CD4-positive, alpha-beta T cell treated with Interferon alpha-2 for 1 hour (primary cell): ENCODE data around the gene CEACAM19.
"Not testable (repeated sequence)": the region's sequence is repeated elsewhere in the genome, so short reads cannot be mapped to it uniquely, and the experiment has no call there.

Experiments used
- DNase-seq, 2 donors: peaks; one replicate each; pipeline ENCODE4 v3.0.0-alpha.2; 2020 to 2022

Gene CEACAM19, protein sequence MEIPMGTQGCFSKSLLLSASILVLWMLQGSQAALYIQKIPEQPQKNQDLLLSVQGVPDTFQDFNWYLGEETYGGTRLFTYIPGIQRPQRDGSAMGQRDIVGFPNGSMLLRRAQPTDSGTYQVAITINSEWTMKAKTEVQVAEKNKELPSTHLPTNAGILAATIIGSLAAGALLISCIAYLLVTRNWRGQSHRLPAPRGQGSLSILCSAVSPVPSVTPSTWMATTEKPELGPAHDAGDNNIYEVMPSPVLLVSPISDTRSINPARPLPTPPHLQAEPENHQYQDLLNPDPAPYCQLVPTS

DNA sequence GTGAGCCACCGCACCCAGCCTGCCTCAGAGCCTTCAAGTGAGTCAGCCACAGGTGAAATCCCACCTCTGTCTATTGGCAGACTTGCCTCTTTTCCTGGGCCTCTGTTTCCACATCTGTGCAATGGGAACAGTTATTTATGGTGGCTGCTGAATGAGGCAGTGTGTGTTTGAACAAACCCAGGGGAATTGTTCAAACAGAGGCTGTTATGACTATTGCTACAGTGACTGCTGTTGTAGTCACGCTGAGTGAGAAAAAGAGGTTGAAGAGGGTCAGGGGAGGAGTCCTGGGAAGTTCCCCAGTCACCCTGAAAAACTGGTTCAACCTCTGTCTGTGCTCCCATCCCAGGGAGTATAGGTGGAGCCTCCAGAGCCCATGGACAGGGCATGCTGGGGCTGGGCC, at the start of gene CEACAM19:
CEACAM19 (plus strand) TSS at position 83 of the 400 bp plus-strand sequence. CDS start 450 bp downstream, outside the sequence.
- no peak for DNase-seq

- peak in 1 of 2 donors; percentile 27 for DNase-seq
These were observed 48.2 kb upstream of the CEACAM19 start for GRCh38 chr19:44623080-44623479.

DNA sequence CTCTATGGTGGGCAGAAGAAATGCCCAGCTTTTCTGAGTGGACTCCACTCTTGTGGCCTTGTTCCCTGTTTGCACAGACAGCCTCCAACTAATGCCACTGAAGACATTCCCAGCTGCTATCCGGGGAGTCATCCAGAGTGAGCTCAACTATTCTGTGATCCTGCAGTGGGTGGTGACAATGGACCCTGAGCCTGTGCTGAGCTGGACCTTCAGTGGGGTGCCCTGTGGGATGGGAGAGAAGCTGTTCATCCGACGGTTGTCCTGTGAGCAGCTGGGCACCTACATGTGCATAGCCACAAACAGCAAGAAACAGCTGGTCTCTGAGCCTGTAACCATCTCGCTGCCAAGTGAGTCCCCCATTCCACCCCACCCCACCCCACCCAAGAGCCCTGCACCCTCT, 47.7 kb upstream of the CEACAM19 start:
- DNase-seq = no peak

- DNase-seq = no peak
These were observed 46.4 kb upstream of the CEACAM19 start for GRCh38 chr19:44624840-44625354.

DNA sequence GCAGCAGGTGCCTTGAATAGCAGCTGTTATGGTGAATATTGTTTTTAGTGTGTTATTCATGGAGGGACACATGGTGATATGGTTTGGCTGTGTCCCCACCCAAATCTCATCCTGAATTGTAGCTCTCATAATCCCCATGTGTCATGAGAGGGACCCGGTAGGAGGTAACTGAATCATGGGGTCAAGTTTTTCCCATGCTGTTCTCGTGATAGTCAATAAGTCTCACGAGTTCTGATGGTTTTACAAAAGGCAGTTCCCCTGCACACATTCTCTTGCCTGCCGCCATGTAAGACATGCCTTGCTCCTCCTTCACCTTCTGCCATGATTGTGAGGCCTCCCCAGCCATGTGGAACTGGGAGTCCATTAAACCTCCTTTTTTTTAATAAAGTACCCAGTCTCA, 45.6 kb upstream of the CEACAM19 start:
- not testable (repeated sequence) for DNase-seq

DNA sequence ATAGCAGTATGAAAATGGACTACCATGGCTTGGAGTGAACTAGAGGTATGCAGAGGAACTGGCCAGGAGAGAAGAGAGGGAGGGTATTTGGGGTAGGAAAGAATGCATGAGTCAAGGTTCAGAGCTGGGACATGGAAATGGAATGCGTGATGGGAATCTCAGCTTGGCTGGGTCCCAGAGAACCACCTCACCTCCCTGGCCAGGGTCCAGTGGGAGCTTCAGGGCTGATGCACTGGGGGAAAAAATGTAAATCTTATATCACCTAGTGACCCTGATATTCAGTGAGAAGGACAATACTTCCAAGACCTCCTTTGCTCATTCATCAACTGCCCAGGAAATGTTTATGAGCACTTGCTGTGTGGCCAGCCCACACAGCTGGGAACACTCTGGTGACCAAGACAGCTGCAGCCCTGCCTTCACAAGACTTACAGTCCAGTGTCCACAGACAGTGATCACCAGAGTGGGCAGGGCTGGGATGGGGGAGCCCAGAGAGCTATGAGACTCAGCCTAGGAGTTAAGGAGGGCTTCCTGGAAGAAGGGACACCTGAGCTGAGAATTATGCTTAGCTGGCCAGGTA, 45.1 kb upstream of the CEACAM19 start:
- DNase-seq = no peak

- no peak for DNase-seq
These were observed 43.7 kb upstream of the CEACAM19 start for GRCh38 chr19:44627631-44628030.

DNA sequence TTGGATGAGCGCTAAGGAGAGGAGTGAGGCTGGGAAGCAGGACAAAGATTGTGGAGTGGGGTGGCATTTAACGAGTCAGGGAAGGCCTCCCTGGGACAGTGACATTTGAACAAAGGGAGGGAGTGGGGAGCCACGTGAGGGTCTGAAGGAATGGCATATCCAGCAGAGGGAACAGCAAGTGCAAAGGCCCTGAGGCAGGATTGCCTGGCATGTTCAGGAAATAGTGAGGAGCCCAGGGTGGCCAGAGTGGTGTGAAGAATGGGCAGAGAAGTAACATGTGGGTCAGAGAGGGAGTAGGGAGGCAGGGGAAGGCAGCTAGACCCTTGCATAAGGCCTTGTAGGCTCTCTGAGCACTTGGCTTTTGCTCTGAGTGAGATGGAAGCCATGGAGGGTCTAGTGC, 42.5 kb upstream of the CEACAM19 start:
- DNase-seq = no peak

- DNase-seq = not testable (repeated sequence)
These were observed 39.7 kb upstream of the CEACAM19 start for GRCh38 chr19:44631611-44632010.

DNA sequence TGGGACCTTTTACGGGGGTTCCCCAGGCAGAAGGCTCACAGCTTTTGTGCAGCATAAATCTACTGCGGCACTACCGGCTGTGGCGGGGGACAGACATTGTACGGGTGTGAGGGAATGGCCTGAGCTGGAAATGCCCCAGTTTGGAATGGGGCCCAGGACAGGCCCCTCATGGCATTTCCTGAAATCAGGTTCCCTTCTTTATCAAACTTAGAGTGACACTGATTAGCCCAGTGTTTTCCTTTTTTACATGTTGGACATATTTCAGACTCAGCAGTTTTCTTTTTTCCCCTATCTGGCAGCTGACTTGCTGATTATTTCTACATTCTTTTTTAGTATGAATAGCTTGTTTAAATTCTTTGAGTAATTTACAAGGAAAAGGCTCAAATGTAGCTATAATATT, 37.2 kb upstream of the CEACAM19 start:
- not testable (repeated sequence) for DNase-seq

- DNase-seq = no peak
These were observed 36.5 kb upstream of the CEACAM19 start for GRCh38 chr19:44634785-44635184.

GRCh38 chr19:44635581-44636438, 35.5 kb upstream of the CEACAM19 start:
- peak in 1 of 2 donors; percentile 7 for DNase-seq

- no peak for DNase-seq
These were observed 34.6 kb upstream of the CEACAM19 start for GRCh38 chr19:44636439-44637389.

DNA sequence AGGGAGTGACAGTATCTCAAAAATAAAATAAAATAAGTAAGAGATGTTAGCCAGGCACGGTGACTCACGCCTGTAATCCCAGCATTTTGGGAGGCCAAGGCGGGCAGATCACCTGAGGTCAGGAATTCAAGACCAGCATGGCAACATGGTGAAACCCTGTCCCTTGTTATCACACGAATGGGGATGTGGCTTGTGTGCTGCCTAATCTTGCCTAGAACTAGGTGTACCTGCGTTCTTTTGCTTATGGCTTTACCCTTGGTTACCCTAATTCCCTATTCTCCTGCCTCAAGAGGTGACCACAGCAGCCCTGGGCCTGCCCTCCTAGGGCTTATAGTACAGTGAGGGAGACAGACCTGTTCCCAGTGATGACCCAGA, 33.9 kb upstream of the CEACAM19 start:
- DNase-seq = no peak

DNA sequence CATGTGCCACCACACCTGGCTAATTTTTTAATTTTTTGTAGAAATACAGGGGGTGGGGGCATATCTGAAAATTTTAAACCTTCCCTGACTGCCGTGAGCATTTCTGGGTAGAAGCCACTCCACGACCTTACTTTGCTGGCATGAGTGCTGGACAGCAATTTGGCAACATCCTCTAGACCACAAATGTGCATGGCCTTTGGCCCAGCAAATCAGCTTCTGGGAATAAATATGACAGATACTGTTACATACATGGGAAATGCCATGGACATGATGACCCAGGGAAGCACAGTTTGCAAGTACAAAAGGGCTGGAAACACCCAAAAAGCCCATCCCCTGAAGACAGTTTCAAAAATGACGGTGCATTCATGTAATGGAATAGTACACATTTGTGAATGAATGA, 30.8 kb upstream of the CEACAM19 start:
- DNase-seq = no peak

DNA sequence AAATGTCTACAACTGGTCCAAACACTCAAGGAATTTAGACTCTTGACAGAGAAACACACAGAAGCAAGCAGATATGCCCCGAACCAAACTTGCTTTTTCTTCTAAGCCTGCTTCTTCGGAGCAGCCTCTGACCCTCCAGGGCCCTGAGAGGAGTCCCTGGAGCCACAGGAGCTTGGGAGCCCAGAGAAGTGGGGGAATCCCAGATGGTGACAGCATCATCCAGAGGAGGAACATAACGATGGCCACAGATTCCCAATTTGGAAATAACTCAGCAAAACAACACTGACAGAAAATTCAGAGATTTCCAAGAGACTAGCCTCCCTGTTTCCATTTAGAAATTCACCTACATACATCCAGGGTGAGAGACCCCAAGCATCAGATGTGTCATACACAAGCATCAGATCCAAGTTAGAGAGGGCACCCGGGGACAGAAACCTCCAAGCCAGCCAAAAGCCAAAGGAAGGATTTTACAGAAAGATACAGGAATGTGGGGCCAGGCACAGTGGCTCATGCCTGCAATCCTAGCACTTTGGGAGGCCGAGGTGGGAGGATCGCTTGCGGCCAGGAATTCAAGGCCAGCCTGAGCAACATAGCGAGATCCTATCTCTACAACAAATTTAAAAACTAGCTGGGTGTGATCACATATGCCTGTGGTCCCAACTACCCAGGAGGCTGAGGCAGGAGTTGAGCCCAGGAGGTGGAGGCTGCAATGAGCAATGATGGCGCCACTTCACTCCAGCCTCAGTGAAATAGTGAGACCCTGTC, 29.6 kb upstream of the CEACAM19 start:
- no peak for DNase-seq

GRCh38 chr19:44642377-44642776, 28.9 kb upstream of the CEACAM19 start:
- DNase-seq = no peak

DNA sequence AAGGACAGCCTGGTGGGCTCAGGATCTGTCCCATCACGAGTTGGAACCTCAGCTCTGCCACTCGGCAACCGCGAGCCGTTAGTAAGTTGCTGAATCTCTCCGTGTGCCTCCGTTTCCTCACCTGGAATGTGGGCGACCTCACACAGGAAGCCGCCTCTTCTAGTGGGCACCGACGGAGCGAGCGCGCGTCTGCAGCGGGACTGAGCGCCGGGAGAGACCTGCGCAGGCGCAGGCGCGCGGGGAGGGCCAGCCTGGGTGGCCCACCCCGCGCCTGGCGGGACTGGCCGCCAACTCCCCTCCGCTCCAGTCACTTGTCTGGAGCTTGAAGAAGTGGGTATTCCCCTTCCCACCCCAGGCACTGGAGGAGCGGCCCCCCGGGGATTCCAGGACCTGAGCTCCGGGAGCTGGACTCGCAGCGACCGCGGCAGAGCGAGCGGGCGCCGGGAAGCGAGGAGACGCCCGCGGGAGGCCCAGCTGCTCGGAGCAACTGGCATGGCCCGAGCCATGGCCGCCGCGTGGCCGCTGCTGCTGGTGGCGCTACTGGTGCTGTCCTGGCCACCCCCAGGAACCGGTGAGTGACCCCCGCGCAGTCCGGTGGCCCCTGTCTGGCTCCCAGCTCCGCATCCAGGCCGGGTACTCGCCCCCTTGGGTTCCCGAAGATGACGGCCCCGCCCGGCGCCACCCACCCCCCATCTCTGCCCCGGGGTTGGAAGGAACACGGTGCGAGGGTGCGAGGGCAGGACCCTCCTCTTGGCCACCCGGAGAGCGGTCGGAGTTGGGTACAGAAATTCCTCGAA, 27.5 kb upstream of the CEACAM19 start, which contains the start of gene PVR:
PVR (plus strand) TSS at position 306 of the 797 bp plus-strand sequence; CDS start at position 493, 187 bp downstream.
- peak; percentile 14 to 32 for DNase-seq

DNA sequence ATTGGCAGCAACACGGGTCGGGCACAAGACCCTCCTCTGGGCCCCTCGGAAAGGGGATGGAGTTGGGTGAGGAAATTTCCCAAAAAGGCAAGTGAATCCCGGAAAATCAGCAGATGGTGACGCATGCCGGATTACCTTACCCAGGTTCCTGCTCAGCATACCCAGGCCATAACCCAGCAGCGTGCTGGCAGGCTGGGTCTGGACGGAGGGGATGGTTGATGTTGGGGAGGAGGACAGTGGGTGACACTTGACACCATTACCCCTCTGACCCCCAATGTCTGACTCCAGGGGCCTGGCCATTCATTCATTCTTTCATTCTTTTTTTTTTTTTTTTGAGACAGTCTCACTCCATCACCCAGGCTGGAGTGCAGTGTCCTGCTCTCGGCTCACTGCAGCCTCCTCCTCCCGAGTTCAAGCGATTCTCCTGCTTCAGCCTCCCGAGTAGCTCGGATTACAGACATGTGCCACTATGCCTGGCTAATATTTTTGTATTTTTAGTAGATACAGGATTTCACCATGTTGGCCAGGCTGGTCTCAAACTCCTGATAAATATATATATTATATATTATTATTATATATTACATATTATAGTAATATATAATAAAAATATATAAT, 26.8 kb upstream of the CEACAM19 start:
- DNase-seq = no peak
